NCI-H1105 (cell line): ENCODE data around the gene SYPL2.
A peak's percentile ranks its signal among the peaks of the same experiment; 100 is the strongest.
"Not testable (repeated sequence)": the region's sequence is repeated elsewhere in the genome, so short reads cannot be mapped to it uniquely, and the experiment has no call there.

Experiments
- DNase-seq: peaks from one replicate; lab custom pipeline; 2025; lab: John Stamatoyannopoulos, UW

SYPL2 gene

DNA sequence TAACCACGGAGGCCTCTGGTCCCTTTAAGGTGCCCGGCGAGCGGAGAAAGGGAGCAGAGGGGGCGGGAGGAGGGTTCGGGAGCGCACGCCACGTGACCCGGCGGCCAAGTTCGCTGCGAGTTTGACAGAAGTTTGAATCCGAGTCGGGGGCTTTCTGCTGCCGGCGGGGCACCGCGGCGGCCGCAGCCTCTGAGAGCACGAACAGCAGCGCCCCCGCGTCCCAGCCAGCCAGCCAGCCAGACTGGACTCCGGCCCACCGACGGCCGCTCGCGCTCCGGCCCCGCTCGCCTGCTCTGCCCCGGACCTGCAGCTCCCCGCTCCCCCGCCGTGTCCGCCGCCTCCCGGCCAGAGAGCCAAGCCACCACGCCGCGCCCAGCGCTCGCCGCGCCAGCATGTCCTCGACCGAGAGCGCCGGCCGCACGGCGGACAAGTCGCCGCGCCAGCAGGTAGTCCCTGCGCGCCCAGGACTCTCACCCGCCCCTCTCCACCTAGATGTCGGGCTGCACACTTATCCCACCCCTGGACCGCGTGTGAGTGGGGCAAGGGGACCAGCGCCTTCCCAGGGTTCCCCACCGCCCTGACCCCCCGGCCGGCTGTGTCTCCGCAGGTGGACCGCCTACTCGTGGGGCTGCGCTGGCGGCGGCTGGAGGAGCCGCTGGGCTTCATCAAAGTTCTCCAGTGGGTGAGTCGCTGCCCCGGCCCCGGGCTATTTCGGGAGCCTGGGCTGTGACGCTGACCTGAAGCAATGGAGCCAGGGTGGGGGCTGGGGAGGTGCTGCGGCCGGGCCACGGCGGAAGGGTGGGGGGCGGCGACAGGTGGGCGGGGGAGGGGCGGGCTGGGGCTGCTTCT is at the start of gene SYPL2:
Gene SYPL2, plus strand, starts transcription at position 95 of the 849 bp plus-strand sequence. Its CDS starts 298 bp downstream, at position 393.
- DNase-seq, result peak; percentile 15

DNA sequence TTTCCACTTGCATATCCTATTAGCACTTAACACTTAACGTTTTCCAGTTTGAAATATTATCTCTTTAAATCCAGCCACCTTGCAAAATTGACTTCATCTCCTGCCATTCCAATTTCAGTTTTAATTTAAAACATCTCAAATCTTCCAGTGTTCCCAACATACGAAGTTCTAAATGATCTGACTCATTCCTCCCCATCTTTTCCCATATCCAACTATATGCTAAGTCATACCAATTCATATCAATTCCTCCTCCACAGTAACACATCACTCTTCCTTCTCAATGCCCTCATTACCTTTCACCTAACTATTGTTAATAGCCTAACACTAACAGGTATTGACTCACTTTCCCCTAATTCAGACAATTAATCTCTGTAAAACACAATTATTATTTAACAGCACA is 42.8 kb upstream of the SYPL2 start:
- DNase-seq, result no peak

DNA sequence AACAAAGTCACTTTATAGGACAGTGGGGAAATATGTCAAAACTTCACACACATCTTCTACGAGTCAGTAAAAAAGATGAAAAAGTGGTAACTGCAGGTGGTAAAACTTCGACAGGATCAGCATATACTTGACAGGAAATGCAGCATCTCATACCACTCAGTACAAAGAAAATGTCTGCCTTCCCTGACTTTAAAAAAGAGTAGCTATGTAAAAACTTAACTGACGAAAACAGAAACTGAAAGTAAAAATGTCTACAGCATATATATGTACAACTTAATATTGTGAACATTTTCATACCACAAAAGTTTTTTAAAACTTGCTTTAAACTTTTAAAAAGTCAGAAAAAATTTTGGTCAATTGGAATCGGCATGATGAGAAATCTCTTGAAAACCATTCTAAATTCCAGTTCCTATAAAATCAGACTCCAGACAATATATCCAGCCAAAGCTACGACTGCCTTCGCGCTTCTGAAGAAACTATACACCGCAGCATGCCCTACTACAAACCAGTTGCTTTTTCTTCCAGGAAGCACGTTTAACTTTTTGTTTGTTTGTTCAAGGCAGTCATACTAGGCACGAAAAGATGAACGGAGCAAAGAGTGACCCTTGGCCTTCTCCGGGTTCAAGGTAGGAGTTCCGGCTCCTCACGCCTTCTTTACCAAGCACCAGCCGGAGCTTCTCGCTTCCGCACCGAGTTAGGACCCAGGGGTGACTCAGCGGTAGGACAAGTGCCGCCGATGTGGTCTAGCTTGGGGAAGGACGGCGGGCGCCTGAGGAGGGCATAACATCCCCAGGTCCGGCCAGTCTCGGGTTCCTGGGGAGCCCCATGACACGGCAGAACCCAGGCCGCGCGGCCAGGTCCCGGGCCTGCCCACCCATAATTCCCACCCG is 40.7 kb upstream of the SYPL2 start:
- DNase-seq, result no peak

DNA sequence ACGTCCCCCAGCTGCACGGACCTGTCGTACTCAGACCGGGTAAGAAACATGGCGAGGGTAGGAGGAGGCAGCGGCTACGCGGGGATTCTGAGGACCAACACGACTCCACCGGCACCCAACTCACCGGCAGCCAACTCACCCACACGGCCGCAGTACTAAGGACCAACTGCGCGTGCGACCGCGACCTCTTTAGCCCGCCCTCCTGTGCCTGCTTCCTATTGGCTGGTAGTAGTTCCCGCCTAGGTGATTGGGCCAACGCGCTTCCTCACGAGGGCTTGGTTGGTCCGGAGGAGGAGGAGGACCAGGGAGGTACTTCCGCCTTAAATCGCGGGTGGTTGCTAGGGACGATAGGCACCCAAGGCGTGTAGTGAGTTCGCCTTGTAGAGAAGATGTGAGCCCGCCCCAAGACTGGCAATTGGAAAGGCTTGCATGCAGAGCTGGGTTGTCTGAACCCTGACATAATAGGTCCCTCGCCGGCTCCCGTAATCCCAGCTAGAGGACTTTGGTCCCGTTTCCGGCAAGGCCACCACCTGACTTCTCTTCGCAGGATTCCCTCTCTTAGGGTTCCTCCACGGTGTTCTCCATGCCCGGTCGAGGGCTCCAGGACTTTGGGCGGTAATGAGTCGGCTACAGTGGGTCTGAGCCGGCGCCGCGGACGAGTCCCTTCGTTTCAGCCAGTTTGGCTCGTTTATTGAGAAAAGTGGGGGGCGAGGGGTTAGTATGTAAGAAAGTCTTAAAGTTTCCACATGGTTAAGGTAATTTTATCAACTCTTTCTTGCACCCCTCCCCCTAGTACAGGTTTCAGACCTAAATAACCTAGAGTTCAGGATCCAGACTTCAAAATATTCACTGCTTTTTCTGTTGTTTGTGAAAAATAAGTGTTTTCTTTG is 39.8 kb upstream of the SYPL2 start, which contains the start of gene PSMA5:
Gene PSMA5, minus strand, starts transcription at position 168 of the 890 bp plus-strand sequence. Its CDS starts 118 bp downstream, at position 50.
- peak; percentile 99 for DNase-seq

DNA sequence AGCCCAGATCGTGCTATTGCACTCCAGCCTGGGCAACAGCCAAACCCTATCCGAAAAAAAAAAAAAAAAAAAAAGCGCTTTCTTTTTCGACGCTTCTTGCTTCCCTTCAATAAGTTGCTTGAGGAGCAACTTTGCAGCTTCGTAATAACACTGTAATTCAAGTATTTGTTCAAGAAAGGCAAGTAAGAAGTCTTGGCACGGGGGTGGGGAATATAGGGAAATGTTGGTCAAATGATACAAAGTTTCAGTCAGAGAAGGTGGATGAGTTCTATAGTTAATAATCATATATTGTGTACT is 39.2 kb upstream of the SYPL2 start:
- DNase-seq, result no peak

DNA sequence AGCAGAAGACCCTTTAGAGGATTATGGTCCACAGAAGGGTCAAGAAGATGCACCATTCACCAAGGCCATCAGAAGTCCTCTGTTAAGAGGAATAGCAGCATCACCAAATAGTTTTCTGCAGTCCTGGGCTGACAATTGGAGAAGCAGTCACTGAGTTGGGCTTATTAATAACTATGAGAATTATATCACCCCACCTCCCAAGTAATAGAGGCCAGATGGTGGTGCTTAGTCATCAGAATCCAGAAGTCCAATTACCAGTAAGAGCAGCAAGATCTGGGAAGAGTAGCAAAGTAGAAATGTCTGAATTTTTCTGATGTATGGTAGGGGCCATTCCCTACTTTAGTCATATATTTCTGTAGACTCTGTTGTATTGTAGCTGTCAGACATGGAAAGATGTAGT is 34.0 kb upstream of the SYPL2 start:
- DNase-seq, result no peak

DNA sequence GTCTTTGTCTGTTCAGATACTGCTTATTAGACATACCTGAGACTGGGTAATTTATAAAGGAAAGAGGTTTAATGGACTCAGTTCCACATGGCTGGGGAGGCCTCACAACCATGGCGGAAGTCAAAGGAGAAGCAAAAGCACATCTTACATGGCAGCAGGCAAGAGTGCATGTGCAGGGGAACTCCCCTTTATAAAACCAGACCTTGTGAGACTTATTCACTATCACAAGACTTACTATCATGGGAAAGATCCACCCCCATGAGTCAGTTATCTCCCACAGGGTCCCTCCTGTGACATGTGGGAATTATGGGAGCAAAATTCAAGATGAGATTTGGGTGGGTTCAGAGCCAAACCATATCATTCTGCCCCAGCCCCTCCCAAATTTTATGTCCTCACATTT is 33.0 kb upstream of the SYPL2 start:
- DNase-seq, result no peak

DNA sequence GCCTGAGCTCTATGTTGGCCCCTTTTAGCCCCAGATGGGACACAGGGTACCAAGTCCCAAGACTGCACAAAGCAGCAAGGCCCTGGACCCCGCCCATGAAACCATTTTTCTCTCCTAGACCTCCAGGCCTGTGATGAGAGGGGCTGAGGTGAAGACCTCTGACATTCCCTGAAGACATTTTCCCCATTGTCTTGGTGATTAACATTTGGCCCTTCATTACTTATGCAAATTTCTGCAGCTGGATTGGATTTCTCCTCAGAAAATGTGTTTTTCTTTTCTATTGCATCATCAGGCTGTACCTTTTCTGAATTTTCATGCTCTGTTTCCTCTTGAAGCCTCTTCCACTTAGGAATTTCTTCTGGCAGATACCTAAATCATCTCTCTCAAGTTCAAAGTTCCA is 31.9 kb upstream of the SYPL2 start:
- no peak for DNase-seq

DNA sequence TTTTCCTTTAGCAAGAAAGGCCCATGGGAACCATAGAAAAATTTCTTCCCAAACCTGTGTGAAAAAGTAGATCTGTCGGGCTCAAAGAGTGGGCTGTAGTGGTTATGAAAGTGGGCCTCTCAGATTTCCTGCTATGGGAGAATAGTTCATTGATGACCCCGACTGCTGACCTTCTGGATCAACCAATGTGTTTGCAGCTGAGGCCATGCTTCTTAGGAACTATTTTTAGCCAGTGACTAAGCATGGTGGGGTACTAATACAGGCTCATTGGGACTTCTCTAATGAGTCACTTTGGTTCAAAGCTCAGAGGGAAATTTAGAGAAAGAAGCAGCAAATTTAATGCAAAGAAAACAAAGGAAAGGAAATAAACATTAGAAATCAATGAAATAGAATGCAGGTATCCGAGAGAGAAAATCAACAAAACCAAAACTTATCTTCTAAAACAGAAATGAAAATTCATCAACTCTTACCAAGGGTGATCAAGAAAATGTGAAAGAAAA is 27.5 kb upstream of the SYPL2 start:
- no peak for DNase-seq

DNA sequence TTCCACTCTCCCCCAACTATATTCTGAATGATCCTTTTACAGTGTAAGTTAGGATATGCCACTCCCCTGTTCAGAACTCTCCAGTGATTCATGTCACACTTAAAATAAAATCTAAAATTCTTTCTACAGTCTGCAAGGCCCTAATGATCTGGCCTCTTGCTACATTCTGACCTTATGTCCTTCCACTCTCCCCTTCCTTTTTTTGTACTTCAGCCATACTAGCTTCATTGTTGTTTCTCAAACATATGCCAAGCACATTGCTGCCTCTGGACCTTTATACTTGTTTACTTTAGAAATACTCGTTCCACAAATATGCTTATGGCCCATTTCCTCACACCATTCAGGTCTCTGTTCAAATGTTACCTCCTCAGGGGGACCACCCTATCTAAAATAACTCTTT is 25.3 kb upstream of the SYPL2 start:
- no peak for DNase-seq

DNA sequence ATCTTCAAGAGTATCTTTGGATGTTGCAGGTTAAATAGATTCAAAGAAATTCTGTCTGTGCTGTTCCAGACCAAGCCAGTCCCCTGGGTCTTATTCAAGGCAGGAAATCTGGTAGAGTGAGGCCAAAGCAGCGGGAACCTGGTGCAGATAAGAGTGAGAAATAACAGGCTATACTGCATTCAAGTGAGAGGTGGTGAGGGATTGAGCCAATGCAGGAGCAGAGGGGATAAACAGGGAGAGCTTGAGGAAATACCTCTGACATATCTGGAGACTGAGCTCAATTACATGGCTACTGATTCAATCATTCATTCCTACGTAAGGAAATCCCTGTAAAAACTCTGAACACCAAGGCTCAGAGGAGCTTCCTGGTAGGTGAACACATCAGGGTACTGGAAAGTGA is 22.9 kb upstream of the SYPL2 start:
- no peak for DNase-seq

DNA sequence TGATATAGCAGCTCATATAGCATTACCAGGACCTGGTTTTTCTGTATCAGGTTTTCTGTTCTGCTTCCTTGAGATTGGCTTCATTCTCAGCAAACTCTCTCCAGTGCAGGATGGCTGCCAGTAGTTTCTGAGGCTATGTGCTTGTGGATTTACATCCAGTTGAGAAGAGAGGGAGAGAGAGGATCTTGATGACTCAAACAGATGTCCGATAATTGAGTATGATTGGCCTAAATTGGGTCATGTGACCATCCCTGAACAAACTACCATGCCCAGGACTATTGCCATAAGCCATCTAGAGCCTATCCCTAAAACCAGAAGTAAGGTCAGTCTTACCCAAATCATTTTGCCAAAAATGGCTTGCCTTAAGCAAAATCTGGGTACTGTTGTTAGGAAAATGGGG is 22.0 kb upstream of the SYPL2 start:
- DNase-seq, result no peak

DNA sequence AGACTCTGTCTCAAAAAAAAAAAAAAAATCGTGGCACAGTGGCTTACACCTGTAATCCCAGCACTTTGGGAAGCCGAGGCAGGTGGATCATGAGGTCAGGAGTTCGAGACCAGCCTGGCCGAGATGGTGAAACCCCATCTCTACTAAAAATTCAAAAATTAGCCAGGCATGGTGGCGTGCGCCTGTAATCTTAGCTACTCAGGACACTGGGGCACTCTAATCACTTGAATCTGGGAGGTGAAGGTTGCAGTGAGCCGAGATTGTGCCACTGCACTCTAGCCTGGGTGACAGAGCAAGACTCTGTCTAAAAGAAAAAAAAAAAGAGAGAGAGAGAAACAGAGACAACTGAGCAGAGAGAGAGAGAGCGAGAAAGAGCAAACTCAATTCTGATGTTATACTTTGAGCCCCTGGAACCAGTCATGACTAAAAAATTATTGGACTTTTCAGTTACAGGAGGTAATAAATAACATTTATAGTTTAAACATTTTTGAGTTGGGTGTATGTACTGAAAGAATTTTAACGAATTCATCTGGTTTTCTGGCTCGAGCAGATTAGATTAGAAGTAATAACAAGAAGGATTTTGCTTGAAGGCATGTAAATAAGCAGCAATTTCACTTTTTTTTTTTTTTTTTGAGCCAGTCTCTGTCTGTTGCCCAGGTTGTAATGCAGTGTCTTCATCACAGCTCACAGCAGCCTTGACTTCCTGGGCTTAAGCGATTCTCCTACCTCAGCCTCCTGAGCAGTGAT is 20.2 kb upstream of the SYPL2 start:
- DNase-seq, result not testable (repeated sequence)

DNA sequence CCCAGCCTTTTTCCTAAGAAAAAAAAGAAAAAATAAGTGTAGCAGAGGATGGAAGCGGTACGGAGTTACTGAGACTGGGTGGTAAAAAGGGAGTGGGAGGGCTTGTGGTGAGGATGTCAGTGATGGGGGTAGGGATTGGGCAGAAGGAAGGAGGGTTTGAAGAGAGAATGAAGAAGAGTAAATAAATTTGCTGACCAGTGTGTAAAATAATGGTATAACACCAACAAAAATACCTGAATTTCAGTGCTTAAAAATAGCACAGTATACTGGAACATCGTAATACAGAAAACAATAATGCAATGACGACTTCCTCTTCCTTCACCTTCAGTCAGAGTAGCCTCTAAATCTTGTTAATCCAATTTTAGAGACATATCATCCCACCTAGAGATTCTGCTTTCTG is 18.8 kb upstream of the SYPL2 start:
- no peak for DNase-seq

DNA sequence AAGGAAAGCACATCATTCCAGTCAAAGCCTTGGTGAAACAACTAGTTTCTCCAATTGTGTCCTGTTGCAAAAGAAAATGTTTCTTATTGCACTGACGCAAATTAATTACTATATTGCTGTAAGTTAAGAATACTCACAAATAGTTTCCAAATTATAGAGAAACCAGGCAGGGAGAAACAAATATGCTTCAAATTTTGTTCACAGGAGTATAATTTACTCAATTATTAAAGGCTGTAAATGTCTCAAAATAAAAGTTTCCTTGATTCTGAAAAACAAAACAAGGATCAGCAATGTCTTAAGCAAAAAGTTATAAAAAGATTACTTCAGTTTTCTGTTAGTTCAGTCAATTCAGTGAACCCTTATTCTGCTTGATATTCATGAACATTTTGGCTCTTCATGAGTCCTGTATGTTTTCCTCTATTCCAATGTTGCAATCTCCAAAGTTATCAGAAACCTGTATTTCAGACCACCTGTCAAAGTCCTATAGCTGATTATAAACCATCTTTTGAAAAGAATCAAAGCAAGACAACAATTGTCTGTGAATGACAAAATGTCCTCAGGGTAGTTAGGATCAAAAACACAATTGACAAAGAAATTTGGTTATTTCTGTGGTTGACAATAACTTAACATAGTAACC is 11.7 kb upstream of the SYPL2 start:
- no peak for DNase-seq

DNA sequence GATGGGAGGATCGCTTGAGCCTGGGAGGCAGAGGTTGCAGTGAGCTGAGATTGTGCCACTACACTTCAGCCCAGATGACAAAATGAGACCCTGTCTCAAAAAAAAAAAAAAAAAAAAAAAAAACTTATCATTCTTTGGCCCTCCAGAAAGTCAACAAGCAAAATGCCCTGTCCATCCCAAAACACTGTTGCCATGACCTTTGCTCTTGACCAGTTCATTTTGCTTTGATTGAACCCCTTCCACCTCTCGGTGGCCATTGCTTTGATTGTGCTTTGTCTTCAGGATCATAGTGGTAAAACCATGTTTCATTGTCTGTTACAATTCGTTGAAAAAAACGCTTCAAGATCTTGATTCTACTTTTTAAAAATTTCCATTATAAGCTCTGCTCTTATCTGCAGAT is 8.5 kb upstream of the SYPL2 start:
- DNase-seq, result no peak

DNA sequence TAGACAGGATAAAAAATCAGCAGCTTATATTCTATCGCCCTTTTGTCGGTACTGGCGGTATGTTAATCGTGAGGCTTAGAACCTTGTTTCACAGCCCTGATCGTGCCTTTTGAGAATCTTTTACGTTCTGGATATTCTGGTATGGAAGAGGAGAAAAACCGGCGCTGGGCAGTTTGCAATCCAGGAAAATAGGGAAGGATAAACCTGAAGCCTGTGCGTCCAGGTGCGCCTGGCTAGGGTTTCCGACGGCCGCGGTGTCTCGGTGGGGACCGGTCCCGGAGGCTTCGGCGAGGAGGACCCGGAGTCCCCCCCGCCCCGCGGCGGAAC is 258 bp upstream of the SYPL2 start:
- no peak for DNase-seq

DNA sequence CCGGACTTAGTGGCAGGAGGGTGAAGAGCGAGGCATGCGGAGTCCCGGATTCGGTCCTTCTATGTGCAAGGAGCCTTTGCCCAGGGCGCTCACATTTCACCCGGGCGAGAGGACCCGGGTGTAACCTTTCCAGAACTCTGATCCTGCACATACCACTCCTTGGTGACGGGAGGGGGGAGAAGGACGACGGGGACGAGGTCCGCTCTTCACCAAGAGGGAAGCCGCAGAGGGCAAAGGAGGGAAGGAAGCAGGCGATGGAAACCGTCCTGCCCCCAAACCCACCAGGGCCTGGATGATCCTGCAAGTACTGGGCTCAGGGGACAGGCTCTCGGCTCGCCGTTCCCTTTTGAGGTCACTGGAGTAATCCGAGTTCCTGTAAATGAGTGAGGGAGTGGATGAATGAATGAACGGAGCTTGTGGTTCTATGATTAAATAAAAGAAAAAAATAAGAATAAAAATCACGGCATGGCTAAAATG is 993 bp downstream of the SYPL2 start:
- no peak for DNase-seq

DNA sequence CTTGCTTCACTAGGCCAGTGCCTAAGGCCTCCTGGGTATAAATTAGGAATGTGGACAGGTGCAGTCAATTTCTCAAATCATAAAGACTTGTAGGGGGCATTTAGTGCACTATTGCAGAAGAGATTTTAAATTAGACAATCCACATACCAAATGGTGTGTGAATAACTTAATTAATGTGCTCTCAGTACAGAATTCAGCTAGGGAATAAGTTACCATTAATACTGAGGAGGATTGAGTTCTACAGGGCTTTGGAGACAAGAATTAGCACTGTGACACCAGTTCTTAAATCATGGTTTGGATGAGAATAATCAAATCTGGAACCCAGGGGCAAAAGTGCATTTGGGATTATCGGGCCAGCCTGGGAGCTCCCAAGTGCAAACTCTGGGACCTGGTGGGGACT is 1.7 kb downstream of the SYPL2 start:
- no peak for DNase-seq

DNA sequence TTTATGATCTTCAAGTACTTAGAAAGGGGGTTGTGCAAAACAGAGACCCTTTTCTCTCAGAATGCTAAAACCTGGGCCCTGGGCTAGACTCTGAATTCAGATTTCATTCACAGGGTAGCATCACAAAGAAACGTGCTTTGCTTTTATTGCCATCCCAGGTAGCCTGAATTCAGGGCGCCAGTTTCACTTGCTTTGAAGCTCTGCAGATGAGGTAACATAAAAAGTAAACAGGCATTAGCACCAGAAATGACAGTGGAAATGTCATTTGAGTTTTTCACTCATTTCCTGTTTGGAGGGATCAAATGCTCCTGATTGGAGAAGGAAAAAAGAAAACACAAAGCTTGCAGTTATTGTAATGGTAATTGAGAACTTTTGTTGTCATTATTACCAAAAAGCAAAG is 2.6 kb downstream of the SYPL2 start:
- no peak for DNase-seq

DNA sequence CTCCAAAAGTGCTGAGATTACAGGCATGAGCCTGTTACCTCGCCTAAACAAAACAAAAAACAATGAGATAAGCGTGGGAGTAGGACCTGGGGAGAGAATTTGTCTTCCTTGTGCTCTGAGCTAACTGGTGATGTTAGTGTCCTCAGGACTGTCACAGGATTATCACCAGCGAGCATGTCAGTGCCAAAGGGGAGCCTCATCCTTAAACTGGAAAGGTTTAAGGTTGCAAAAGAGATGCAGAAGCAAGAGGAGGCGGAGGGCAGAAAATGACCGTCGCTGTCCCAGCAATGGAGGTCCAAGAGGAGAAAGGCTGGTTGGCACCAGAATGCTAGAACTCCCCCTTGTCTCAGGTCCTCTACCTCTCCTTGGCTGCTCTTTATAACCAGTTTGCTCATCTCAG is 3.9 kb downstream of the SYPL2 start:
- DNase-seq, result no peak
